Measurements from ENCODE around the gene OR11A1. TPM values are rescaled to one million over a fixed set of nuclear protein-coding genes. Genes with fewer than 3 reads are reported as not detected.

The OR11A1 gene
- total RNA-seq, 1 donor: not detected

DNA sequence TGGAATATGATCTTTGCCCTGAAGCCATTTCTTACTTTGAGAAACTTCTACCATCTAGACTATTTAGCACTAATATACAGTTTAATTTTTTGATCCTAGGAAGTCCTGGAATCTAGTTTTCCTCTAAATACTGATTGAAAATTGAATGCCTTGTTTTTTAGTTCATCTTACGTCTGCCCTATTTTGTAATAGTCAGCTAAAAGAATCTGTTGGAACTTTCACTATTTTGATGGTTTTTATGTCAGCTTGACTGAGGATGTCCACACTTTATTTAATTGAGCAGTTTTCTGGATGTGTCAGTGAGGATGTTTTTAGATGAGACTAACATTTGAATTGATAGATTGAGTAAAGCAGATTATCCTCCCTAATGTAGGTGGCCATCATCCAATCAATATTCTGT, 53.1 kb downstream of the OR11A1 start:
- H4K20me1 ChIP-seq (ENCODE audit: insufficient read depth, low read length): no peaks in the 10 kb centered on the region
- no peak for DNase-seq (ENCODE audit: insufficient read length, low spot score, missing footprints)
- H3K9me3 ChIP-seq (ENCODE audit: low read depth, low read length): no peaks in the 10 kb centered on the region
- H3K36me3 ChIP-seq (ENCODE audit: insufficient read depth, low read length): no peaks in the 10 kb centered on the region
- no peaks in the 10 kb centered on the region for H3K79me2 ChIP-seq (ENCODE audit: insufficient read depth, low read length)
- no peak overlapping the region for H3K27ac ChIP-seq (ENCODE audit: low read depth, low read length)
- no peaks in the 10 kb centered on the region for H3K27me3 ChIP-seq (ENCODE audit: insufficient read depth, low read length)
- H3K4me2 ChIP-seq (ENCODE audit: insufficient read depth, low read length): no peak overlapping the region
- TF ChIP-seq, protein P1, sequence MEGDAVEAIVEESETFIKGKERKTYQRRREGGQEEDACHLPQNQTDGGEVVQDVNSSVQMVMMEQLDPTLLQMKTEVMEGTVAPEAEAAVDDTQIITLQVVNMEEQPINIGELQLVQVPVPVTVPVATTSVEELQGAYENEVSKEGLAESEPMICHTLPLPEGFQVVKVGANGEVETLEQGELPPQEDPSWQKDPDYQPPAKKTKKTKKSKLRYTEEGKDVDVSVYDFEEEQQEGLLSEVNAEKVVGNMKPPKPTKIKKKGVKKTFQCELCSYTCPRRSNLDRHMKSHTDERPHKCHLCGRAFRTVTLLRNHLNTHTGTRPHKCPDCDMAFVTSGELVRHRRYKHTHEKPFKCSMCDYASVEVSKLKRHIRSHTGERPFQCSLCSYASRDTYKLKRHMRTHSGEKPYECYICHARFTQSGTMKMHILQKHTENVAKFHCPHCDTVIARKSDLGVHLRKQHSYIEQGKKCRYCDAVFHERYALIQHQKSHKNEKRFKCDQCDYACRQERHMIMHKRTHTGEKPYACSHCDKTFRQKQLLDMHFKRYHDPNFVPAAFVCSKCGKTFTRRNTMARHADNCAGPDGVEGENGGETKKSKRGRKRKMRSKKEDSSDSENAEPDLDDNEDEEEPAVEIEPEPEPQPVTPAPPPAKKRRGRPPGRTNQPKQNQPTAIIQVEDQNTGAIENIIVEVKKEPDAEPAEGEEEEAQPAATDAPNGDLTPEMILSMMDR (IDR thresholded peaks at IDR 0.05; ENCODE audit: extremely low read depth, low read depth, low read length): no peak
- H3K4me3 ChIP-seq (ENCODE audit: insufficient read depth, low read length): no peak overlapping the region
- H2AFZ ChIP-seq (ENCODE audit: low read length): no peak overlapping the region
- no peaks in the 10 kb centered on the region for H3K4me1 ChIP-seq (ENCODE audit: insufficient read depth, low read length)

DNA sequence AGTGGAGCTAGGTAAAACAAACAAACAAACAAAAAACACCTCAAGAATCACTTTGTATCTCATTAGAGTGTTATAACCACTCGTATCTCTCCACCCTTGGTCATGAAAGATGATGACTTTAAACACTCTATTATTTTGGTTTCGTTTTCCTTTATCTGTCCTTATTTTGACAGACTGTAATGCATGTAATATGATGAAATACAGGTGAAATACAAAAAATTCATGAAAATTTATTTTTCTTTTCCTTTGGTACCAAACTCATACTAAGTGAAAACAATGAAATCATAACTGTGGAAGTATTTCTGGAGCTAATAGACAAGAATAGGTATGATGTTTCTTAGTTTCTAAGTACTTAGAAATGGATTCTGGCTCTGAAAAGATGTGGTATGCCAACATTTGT, 57.3 kb downstream of the OR11A1 start:
- no peaks in the 10 kb centered on the region for H3K36me3 ChIP-seq (ENCODE audit: insufficient read depth, low read length)
- H3K27ac ChIP-seq (ENCODE audit: low read depth, low read length): no peak overlapping the region
- H3K79me2 ChIP-seq (ENCODE audit: insufficient read depth, low read length): no peaks in the 10 kb centered on the region
- H3K9me3 ChIP-seq (ENCODE audit: low read depth, low read length): no peaks in the 10 kb centered on the region
- no peak overlapping the region for H3K4me3 ChIP-seq (ENCODE audit: insufficient read depth, low read length)
- no peaks in the 10 kb centered on the region for H4K20me1 ChIP-seq (ENCODE audit: insufficient read depth, low read length)
- TF ChIP-seq, protein P1 (IDR thresholded peaks at IDR 0.05; ENCODE audit: extremely low read depth, low read depth, low read length): no peak
- H3K27me3 ChIP-seq (ENCODE audit: insufficient read depth, low read length): no peaks in the 10 kb centered on the region
- H2AFZ ChIP-seq (ENCODE audit: low read length): no peak overlapping the region
- H3K4me1 ChIP-seq (ENCODE audit: insufficient read depth, low read length): no peaks in the 10 kb centered on the region
- DNase-seq (ENCODE audit: insufficient read length, low spot score, missing footprints): no peak
- H3K4me2 ChIP-seq (ENCODE audit: insufficient read depth, low read length): no peak overlapping the region

DNA sequence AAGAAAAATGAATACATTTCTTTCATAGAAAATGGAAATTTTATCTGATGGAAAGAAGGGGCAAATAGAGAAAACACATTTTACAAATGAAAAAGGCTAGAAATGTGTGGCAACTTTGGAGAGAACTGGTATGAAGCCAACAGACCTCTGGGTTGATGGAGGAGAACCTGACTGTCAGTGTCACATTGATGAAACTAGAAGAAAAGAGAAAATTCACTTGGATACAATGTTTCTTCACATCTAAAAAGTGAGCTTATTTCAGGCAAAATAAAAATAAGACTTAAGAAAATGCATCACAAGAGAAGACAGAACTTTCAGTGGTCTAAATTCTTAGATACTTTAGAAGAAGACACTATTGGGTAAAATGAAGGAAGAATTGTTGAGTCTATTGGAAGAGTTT, 61.5 kb downstream of the OR11A1 start, which contains the start of gene OR12D2:
OR12D2 (plus strand) TSS at position 301 of the 400 bp plus-strand sequence. CDS start 1,069 bp downstream, outside the sequence.
- H3K4me2 ChIP-seq (ENCODE audit: insufficient read depth, low read length): no peak within 1 kb of the TSS
- H3K4me3 ChIP-seq (ENCODE audit: insufficient read depth, low read length): no peak within 1 kb of the TSS
- H3K4me1 ChIP-seq (ENCODE audit: insufficient read depth, low read length): no peaks in the 10 kb centered on the region
- no peak for DNase-seq (ENCODE audit: insufficient read length, low spot score, missing footprints)
- H3K79me2 ChIP-seq (ENCODE audit: insufficient read depth, low read length): no peaks in the 10 kb centered on the region
- H3K27ac ChIP-seq (ENCODE audit: low read depth, low read length): no peak within 1 kb of the TSS
- no peaks in the 10 kb centered on the region for H3K9me3 ChIP-seq (ENCODE audit: low read depth, low read length)
- no peaks in the 10 kb centered on the region for H4K20me1 ChIP-seq (ENCODE audit: insufficient read depth, low read length)
- no peak within 1 kb of the TSS for H2AFZ ChIP-seq (ENCODE audit: low read length)
- no peaks in the 10 kb centered on the region for H3K36me3 ChIP-seq (ENCODE audit: insufficient read depth, low read length)
- H3K27me3 ChIP-seq (ENCODE audit: insufficient read depth, low read length): no peaks in the 10 kb centered on the region
- TF ChIP-seq, protein P1 (IDR thresholded peaks at IDR 0.05; ENCODE audit: extremely low read depth, low read depth, low read length): no peak

DNA sequence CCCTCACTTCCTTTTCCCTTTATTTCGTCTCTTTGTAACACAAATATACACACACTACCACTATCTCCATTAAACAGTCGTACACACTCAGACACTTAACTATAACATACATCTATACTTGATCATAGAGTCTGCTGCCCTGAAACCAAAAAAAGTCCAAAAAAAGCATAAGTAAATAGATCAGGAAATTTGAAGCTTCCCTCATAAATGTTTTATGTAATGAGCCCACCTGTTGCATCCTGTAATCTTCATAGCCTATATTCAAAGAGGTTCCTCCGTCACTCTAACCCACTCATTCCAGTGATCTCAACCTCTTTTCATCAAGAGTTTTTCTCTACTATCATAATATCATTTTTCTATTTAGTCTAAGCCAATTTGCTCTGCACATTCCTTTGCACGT, 68.3 kb downstream of the OR11A1 start:
- no peak overlapping the region for H3K4me2 ChIP-seq (ENCODE audit: insufficient read depth, low read length)
- H3K36me3 ChIP-seq (ENCODE audit: insufficient read depth, low read length): no peaks in the 10 kb centered on the region
- H3K4me1 ChIP-seq (ENCODE audit: insufficient read depth, low read length): no peaks in the 10 kb centered on the region
- DNase-seq (ENCODE audit: insufficient read length, low spot score, missing footprints): no peak
- H3K27me3 ChIP-seq (ENCODE audit: insufficient read depth, low read length): no peaks in the 10 kb centered on the region
- H2AFZ ChIP-seq (ENCODE audit: low read length): no peak overlapping the region
- no peaks in the 10 kb centered on the region for H3K79me2 ChIP-seq (ENCODE audit: insufficient read depth, low read length)
- H4K20me1 ChIP-seq (ENCODE audit: insufficient read depth, low read length): no peaks in the 10 kb centered on the region
- no peak overlapping the region for H3K4me3 ChIP-seq (ENCODE audit: insufficient read depth, low read length)
- no peak overlapping the region for H3K27ac ChIP-seq (ENCODE audit: low read depth, low read length)
- TF ChIP-seq, protein P1 (IDR thresholded peaks at IDR 0.05; ENCODE audit: extremely low read depth, low read depth, low read length): no peak
- no peaks in the 10 kb centered on the region for H3K9me3 ChIP-seq (ENCODE audit: low read depth, low read length)

Measured in osteoblast (primary cell).